ENCODE data around the gene NMB. TPM values are rescaled to one million over a fixed set of nuclear protein-coding genes. Genes with fewer than 3 reads are reported as not detected.
"Not testable (repeated sequence)": the region's sequence is repeated elsewhere in the genome, so short reads cannot be mapped to it uniquely, and the experiment has no call there.

Gene NMB
- total RNA-seq, 1 donor from 2014 or later: 3.2 TPM

- intact Hi-C loops (cut with micrococcal nuclease): no loop called here
These were observed 1.0 kb downstream of the NMB start for GRCh38 chr15:84656972-84657371.

- intact Hi-C loops (cut with micrococcal nuclease): loop anchor here (1.0 to 5.0 kb wide), 10 partner anchors 22 to 325 kb away; partner anchors contain the start of genes SEC11A and ZNF592
These were observed 3.1 kb downstream of the NMB start for GRCh38 chr15:84654689-84655453.

GRCh38 chr15:84653910-84654688 is 3.9 kb downstream of the NMB start, which contains the start of gene WDR73:
Gene WDR73, minus strand, starts transcription at chr15:84654283. Its CDS starts 9 bp downstream, at chr15:84654274.
- intact Hi-C loops (cut with micrococcal nuclease): loop anchor here (1.0 to 5.0 kb wide), 10 partner anchors 21 to 326 kb away; partner anchors contain the start of genes SEC11A and ZNF592

GRCh38 chr15:84653584-84653909 is 4.5 kb downstream of the NMB start:
- intact Hi-C loops (cut with micrococcal nuclease): loop anchor here (5.0 kb wide), 1 partner anchor 109 kb away; no protein-coding TSS in a partner anchor

GRCh38 chr15:84649706-84650105 is 8.3 kb downstream of the NMB start:
- intact Hi-C loops (cut with micrococcal nuclease): loop anchor here (5.0 kb wide), 1 partner anchor 113 kb away; no protein-coding TSS in a partner anchor

GRCh38 chr15:84648539-84648938 is 9.5 kb downstream of the NMB start:
- intact Hi-C loops (cut with micrococcal nuclease): no loop called here

GRCh38 chr15:84647726-84648125 is 10.3 kb downstream of the NMB start:
- intact Hi-C loops (cut with micrococcal nuclease): no loop called here

- intact Hi-C loops (cut with micrococcal nuclease): no loop called here
These were observed 12.0 kb downstream of the NMB start for GRCh38 chr15:84645997-84646396.

- intact Hi-C loops (cut with micrococcal nuclease): no loop called here
These were observed 12.5 kb downstream of the NMB start for GRCh38 chr15:84645496-84645895.

GRCh38 chr15:84643838-84644237 is 14.2 kb downstream of the NMB start:
- intact Hi-C loops (cut with micrococcal nuclease): no loop called here

GRCh38 chr15:84642640-84643039 is 15.4 kb downstream of the NMB start:
- intact Hi-C loops (cut with micrococcal nuclease): not testable (repeated sequence)

GRCh38 chr15:84641871-84642270 is 16.1 kb downstream of the NMB start:
- intact Hi-C loops (cut with micrococcal nuclease): not testable (repeated sequence)

- intact Hi-C loops (cut with micrococcal nuclease): no loop called here
These were observed 19.9 kb downstream of the NMB start for GRCh38 chr15:84638103-84638502.

- intact Hi-C loops (cut with micrococcal nuclease): loop anchor here (1.0 kb wide), 1 partner anchor 294 kb away; no protein-coding TSS in a partner anchor
These were observed 23.7 kb downstream of the NMB start for GRCh38 chr15:84634228-84634837.

GRCh38 chr15:84633311-84634227 is 24.4 kb downstream of the NMB start:
- intact Hi-C loops (cut with micrococcal nuclease): loop anchor here (1.0 kb wide), 4 partner anchors 21 to 295 kb away; partner anchors contain the start of genes SEC11A and WDR73

GRCh38 chr15:84631706-84632272 is 26.2 kb downstream of the NMB start:
- intact Hi-C loops (cut with micrococcal nuclease): loop anchor here (1.0 kb wide), 1 partner anchor 81 kb away; no protein-coding TSS in a partner anchor

GRCh38 chr15:84629033-84629432 is 29.0 kb downstream of the NMB start:
- intact Hi-C loops (cut with micrococcal nuclease): no loop called here

- intact Hi-C loops (cut with micrococcal nuclease): no loop called here
These were observed 32.9 kb downstream of the NMB start for GRCh38 chr15:84625123-84625522.

GRCh38 chr15:84624359-84624758 is 33.6 kb downstream of the NMB start:
- intact Hi-C loops (cut with micrococcal nuclease): no loop called here

GRCh38 chr15:84621358-84621979 is 36.5 kb downstream of the NMB start:
- intact Hi-C loops (cut with micrococcal nuclease): no loop called here
